SK-MEL-5 (cell line): ENCODE data around the gene MGLL. TPM values are rescaled to one million over a fixed set of nuclear protein-coding genes. Genes with fewer than 3 reads are reported as not detected.

Experiments used
- total RNA-seq: library from RNA; depleted of rRNA; stranded (reverse); fragments of >200 nt; shearing (Covaris generic); gene quantifications from 2 replicates; pipeline ENCODE4 v1.2.3, GENCODE V29; 2014; rRNA removed

Gene MGLL
- total RNA-seq, 1 experiment from 2014 or later = 3.2 TPM

Other genes starting within 250 kb of the MGLL start
- 24.8 and 27.9 TPM in 2 replicates for gene TPRA1, start 231.8 kb downstream of the MGLL start, total RNA-seq
- 19.3 and 19.4 TPM in 2 replicates for gene MCM2, start 224.1 kb downstream of the MGLL start, total RNA-seq
- 182 and 199 TPM in 2 replicates for gene PODXL2, start 193.3 kb downstream of the MGLL start, total RNA-seq
- 1.1 and 1.3 TPM in 2 replicates for gene ABTB1, start 149.6 kb downstream of the MGLL start, total RNA-seq
- not detected in 2 replicates for gene KBTBD12, start 92.7 kb upstream of the MGLL start, total RNA-seq
- 250 and 253 TPM in 2 replicates for gene SEC61A1, start 229.9 kb upstream of the MGLL start, total RNA-seq